NCI-H187 treated with DMSO at 0.1 percent for 48 hours (cell line): ENCODE measurements around the gene ITPKB.
"Not testable (repeated sequence)": the region's sequence is repeated elsewhere in the genome, so short reads cannot be mapped to it uniquely, and the experiment has no call there.

Experiments used
- DNase-seq: peaks from one replicate; lab custom pipeline; 2025; lab: John Stamatoyannopoulos, UW

ITPKB gene

DNA sequence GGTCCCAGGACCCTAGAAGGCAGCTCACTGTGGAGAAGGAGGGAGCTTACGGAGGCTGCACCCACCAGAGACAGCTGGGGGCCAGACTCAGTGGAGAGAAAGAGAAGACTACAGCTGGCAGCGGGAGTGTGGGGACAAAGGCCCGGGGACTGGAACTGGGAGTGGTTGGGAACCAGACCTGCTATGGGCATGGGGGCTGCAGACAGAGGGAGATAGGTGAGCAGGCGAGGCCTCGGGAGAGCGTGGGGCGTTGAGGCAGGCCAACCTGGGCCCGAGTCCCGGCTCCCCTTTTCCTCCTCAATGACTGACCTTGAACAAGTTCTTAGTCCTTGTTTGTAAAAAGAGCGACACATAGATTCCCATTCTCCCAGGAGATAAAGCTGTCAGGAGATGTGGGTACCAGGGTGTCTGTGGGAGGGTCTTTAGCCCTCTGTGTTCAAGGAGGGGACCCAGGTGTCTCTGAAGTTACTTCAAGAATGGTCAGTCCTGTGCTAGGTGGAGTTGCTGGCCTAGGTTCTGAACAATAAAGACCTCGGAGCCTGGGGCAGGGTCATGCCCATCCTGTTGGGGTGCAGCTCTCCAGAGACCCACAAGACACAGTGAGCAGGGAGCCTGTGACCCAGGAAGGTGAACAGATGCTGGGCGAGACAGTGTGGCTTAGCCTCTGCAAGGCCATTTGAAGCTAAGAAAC, 87.9 kb downstream of the ITPKB start:
- no peak for DNase-seq

DNA sequence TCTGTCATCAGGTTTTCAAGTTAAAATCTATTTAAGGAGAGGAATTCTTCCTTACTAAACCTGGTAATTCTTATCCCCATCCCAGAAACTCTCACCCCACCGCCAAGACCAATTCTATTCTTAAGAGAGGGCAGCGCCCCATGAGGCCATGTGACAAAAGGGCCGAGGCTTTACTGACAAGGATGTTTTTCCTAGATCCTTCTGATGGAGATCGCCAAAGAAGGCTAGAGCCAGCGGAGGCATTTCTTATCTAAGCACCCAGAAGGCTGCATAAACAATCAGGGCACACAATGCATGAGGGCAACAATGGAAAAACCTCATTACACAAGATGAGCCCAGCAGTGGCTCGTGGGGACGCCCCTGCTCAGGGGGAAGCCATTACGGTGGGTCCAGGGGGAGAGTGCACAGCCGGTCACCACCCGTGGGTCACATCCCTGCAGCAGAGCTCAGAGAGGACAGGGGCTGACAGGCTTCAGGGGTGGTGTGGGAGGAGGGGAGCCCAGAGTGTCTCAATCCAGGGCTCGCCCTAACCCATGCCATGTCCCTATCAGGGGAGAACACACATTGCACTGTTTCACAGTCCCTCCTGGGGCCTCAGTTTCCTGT, 88.7 kb downstream of the ITPKB start:
- no peak for DNase-seq

DNA sequence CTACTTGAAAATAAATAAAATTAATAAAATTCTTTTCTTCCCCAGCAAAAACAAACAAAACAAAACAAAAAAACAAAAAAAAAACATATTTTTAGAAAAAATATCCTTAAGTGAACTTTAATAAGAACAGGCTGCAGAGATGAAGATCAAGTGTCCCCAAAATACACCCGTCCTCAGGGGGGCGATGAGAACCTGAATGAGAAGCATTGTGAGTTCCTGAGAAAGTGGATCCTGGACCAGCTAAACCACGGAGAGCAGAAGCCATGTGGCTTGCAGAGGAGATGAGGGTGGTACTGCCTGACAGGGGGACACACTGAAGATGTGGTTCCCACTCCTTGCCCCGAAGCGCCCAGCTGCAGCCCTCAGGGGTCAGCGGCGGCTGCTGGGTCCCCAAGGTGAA, 89.3 kb downstream of the ITPKB start:
- DNase-seq, result no peak

DNA sequence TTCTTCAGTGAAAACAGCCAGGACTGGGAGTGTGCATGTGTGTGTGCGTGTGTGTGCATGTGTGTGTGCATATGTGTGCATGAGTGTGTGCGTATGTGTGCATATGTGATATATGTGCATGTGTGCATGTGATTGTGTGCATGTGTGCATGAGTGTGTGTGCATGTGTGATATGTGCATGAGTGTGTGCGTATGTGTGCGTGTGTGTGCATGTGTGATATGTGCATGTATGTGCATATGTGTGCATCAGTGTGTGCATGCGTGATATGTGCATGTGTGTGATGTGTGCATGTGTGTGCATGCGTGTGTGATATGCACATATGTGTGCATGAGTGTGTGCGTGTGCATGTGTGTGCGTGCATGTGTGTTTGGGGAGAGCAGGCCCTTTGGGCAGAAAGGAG, 89.8 kb downstream of the ITPKB start:
- no peak for DNase-seq

DNA sequence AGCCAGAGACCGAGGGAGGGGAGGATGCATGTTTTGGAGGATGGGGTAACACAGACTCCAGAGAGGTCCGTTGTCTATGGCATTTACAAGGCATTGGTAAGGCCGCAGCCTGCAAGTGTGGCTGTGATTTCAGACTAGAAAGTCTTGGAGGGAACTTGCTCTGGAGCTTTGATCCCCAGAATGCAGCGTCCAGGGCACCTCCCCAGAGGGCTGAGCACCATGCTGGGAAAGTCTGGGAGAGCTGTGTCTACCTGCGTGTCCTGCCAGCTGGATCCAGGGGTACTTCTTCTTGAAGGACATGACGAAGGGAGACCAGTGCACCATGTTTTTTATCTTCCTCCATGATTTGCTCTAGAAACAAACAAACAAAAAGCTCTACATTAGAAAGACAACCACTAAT, 90.7 kb downstream of the ITPKB start:
- no peak for DNase-seq

DNA sequence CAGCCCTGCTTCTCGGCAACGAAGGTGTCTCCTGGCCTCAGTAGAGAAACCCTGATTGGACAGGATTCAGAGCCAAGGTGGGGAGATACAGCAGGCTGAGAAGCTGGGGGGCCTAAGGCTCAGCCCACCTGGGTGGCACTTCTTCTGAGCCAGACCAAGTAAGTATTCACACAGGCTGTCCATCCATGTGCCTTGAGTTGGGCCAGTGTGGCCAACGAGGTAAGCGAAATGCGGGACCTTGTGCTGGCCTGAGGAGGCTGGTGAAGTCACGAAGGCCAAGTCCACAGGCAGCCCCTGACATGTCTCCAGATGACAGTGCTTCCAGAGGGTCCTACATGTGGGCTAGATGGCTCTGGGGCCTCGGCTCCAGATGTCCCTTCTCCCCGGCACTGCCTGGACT, 91.4 kb downstream of the ITPKB start:
- no peak for DNase-seq

DNA sequence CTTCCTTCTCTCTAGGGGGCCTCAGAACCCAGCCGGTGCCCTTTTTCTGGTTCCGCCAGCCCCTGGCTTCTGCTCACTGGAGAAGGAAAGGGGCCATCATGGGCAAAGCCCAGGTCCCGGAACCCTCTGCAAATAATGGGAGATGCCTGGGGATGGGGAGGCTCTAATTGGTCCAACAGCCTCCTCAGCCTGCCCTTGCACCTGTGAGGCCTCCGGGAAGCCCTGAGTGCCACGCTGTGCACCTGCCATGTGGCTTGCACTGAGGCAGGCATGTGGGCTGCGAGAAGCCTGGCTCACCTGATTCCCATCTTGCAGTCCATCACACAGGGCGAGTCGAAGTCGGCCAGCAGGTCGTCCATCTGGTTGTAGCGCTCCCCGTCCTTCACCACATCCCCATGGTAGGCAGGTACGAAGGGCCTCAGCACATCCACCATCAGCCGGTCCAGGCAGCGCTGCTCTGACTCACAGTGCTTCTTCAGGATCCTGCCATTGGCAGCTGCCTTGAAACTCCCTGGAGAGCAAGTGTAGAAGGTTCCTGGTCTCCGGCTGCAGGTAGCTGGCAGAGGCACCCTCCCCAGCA, 92.1 kb downstream of the ITPKB start:
- no peak for DNase-seq

DNA sequence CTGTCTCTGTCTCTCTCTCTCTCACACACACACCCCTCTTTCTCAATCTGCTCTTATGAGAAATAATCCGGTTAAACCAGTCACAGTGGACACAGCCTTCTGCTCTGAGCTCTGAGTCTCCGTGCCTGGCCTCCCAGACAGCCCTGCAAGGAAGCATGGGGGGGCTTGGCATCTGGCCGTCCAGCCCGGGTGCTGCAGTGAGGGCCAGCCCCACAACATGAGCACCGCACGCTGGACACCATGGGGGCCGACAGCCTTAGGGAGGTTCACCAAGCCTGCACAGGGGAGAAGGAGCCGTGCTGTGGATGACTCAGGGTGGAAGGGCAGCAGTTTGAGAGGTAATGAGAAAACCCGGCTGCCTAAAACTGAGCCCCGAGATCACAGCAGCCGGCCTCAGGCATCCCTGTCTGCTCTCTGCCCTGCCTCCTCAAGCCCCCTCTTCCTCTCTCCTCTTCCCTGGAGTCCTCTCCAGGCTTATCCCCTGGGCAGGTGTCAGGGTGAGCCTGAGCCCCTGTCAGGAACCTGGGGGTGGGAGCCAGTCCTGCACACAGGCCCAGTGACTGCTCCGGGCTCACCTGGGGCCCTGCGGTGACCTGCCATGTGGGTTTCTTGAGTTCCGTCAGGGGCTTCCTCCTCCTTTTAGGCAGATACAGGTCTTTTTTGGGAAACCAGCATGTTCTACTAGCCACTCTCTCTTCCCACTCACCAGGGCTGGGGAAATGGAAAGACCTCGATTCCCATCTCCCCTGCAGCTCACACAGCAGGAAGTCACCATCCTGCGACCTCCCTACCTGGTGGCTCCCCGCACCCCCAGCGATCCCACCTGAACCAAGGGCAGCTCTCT, 92.8 kb downstream of the ITPKB start:
- no peak for DNase-seq

DNA sequence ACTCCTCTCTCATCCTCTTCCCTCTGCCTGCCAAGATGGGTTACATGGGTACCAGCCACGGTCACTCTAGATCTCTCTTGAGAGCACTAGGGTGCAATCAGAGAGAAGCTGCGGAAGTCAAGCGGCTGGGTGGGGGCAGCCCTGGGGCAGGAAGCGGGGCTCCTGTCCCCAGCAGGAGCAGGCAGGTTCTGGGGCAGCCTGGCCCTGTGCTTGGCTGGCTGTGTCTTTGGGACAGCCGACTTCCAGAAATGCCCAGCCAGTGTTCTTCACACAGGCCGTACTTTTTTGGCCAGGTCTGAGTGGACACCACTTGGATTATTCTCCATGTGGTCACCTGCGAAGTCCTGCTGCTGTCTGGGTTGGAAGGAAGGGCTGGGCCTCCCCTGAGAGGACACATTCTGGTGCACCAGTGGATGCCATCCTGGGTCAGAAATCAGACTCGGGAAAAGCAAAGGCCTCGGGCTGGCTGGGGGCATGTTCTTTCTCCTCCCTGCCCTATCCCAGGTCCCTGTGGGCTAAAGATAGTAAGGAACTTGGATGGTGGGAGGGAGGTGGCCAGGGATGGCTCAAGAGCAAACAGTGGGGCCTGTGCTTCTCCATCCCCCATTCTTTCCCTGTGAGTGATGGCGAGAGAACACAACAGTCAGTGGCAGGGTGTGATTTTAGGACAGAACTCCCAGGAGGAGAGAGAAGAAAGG, 93.7 kb downstream of the ITPKB start:
- DNase-seq, result no peak

DNA sequence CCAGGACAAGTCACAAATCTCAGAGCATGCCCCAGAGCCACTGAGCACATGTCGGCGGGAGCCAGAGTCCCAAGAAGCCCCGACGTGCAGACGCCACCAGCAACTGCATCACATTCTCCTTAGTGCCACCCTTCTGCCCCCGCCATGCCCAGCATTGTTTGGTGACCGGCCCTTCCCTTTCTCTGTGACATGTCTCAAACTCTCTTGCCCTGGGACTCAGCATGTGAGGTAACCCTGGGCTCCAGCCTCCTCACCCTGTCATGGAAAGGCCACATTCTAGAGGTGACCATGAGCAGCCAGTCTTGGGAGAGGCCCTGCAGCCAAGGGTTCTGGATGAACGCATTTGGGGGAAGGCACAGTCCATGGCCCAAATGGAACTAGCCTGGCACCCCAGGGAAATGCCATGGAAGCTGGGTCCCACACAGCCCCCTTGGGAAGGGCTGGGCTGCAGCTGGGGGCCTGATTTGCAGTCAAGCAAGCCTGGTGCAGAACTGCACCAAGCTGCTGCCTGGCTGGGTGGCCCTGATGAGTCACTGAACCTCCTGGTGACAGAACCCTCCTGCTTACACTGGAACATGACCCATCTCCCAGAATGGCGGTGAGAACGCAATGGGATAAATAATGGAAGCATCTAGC, 94.4 kb downstream of the ITPKB start:
- no peak for DNase-seq

DNA sequence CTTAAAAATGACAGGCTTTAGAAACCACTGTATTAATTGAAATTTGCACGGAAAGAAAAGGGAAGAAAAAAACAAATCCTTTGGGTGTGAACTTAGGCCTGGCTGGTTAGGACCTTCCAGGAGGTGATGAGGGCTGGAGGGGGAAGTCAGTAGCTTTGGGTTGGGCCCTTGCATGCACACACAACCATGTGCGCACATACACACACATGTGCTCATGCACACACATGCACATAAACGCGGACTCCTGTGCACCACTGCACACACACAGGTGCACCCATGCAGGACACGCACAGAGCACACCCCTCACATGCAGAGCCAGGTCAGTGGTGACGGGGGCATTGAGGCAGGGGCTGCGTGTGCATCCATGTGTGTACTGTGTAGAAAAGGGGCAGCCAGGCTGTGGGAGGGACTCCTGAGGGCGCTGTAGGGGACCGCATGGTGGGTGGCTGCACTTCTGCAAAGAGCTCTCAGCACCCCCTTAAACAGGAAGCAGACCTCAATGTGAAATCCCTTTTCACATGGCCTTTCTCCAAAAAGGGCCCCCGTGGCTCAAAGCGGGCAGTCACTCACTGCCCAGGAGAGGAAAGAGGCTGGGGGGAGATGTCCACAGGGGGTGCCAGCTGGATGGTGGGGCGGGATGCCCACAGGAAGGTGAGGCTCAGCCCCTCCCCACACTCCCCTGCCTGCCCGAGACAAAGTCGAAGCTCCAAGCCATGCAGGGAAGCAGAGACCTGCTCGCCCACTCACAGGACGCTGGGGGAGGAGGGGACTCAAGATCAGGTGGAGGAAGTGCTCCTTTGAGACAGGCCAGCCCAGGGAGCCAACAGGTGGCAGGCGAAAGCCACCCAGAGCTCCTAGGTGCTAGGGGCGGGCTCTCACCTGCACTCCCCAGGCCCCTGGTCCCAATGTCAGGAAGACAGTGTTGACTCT, 95.2 kb downstream of the ITPKB start:
- DNase-seq, result no peak

DNA sequence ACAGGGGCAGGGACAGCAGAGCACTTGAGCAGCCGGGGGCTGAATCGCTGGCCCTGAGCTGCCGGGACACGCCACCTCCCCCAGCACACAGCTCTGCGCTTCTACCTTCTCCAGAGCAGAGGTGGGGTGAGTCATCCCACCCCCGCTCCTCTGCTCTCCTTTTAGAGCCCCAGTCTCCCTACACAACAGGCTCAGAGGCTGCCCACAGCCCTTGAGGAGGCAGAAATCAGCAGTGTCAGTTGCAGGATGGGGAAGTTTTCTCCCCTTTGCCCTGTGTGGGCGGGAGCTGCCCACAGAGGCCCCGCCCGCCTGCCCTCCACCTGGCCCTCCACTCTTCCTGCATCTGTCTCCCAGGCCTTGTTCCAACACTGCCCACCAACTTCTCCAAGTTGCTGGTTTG, 95.9 kb downstream of the ITPKB start:
- DNase-seq, result no peak

DNA sequence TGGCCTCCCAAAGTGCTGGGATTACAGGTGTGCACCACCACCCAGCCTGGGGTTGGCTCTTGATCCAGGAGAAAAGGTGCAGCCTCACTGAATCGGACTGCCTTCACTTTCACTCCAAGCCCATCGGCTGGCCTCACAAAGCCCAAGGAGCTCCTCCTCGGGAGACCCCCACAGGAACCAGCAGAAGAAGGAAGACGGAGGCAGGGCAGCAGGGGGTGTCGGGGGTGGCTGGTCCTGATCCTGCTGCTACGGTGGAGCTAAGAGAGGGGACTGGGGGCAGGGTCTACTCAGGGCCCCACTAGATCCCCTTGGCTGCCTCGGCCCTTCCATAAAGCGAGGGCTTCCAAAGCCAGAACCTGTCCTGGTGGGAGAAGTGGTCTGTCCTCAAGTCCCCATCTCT, 96.7 kb downstream of the ITPKB start:
- DNase-seq, result no peak

DNA sequence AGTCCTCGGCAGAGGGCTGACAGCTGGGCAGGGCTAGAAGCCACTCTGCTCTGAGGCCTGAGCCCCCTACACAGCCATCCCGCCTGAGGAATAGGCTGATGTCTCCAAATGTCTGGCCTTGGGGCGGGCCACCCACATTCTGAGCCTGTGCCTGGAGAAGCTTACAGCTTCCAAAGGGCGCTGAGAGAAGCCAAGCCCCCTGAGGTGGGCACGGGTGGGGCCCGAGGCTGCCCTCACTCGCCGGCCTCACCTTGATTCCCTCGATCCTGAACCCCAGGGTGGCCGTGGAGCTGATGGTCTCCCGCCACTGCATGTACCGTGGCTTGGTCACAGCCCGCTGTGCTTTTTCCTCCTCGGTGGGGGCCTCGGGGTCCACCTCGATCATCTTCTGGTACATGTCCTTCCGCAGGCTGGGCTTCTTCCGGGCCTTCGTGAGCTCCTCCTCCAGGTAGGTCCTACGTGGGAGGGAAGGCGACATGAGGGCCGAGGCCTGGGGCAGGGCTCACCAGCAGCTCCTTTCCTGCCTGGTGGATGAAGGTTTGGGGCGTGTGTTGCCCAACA, 97.3 kb downstream of the ITPKB start:
- no peak for DNase-seq

DNA sequence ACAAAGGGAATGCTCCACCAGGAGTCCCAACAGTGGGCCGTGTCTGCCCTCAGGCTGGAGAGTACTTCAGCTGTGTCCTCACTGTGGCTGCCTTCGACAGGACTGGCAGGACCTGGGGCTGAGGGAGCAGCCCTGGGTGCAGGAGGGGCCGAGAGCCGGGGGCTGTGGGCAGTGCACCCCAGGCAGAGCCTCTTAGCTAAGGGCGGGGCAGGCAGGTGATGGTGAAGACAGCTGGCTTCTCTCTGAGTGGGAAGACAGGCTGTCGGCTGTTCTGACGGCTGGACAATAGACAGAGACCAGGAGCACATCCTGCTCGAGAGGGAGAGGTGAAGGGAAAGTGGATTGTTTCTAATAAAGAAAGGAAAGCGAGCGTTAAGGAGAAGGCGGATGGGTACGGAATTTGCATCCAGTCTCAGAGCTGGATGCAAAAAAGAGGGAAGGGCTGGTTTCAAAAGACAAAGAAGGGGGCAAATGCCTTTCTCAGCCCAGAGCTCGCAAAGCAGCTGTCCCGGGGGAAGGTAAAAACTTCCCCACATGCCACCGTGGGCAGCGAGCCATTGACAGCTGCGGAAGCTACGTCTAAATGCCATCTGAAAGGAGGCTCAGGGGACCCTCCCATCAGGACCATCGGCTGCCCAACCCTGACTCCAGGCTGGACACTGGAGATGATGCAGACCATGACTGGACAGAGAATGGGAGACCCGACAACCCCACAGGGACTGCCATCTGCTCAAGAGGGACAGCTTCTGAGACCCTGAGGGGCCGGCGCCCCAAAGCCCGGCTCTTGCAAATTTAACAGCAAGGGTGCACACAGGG, 98.6 kb downstream of the ITPKB start:
- DNase-seq, result no peak

DNA sequence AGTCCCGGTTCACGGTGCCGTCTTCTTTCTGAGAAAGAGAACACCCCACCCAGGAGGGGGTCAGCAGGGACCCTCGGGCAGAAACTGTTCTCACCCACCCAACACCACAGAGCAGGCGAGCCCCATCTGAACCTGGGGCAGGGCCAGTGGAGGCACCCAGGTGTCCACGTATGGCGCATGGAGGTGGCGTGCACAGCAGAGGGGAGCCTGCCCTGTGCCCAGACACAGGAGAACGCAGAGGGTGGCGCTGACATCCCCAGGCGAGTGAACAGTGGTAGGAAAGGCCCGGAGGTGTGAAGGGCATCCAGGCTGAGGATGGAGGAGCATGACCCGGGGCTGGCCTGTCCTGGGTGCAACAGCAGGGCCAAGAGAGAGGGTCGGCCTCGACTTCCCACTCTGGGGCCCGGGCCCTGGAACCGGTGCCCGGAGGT, 99.4 kb downstream of the ITPKB start:
- no peak for DNase-seq

DNA sequence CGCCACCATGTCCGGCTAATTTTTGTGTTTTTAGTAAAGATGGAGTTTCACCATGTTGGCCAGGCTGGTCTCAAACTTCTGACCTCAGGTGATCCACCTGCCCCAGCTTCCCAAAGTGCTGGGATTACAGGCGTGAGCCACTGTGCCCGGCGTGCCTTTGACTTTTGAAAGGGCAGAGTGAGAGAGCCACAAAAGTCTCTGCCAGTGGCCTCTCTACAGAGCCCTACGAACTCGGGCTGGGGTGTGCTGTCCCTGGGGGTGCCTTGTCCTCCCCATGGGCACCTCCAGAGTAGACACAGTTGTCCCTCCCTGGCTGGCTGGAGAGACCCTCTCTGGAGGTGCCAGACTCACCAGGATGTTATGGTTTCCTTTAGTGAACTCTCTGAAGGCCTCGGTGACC, 99.9 kb downstream of the ITPKB start:
- not testable (repeated sequence) for DNase-seq

DNA sequence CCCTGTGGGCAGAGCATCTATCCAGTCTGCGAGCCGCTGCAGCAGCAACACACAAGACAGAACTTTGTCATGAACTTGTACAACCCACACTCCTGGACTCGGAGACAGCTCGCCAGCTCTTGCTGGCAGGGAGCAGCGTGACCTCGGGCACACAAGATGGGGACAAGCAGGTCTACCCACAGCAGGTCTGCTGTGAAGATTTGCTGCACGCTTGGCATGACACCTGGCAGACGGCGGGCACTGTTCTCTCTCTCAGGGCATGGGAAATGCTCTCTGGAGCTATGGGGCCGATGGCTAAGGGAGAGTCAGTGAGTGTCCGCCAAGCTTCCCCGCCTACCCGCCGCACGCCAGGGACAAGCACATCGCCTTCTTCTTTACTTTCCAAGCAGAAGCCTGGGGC, 100.5 kb downstream of the ITPKB start:
- no peak for DNase-seq

DNA sequence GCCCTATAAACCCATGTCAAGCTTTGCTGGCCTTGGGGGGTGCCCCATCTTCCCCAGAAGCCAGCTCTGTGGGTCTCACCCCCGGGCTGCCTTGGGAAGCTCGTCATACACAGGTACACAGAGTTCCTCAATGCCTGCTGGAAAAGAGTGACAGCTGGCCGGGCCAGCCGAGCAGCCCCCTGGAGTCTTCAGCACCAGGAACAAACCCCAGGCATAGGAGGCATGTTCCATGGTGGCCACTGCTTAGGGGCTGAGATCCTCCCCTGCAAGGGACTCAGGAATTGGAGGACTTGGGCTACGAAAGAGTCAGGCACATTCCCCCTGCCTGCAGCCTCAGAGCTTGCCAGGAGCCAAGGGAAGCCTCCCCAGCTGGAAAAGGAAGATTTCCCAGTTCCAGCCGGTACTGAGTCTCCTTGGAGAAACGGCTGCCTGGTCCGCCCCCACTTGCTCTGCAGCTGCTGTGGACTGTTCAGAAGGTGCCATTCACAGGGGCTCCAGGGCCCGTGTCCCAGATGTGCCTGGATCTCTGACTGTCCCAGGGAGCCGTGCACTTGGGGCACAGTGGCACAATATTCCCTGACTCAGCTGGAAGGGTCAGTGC, 101.0 kb downstream of the ITPKB start:
- DNase-seq, result no peak
